HG02938 (cell line): Measurements from ENCODE around the gene CHKB.
"Not testable (repeated sequence)": the region's sequence is repeated elsewhere in the genome, so short reads cannot be mapped to it uniquely, and the experiment has no call there.

Experiments
- ATAC-seq: cut with Tn5 transposase; IDR thresholded peaks from one replicate; pipeline ENCODE4 v1.9.1; 2021; ENCODE audit warnings: mild to moderate bottlenecking, moderate library complexity; ENCODE audit not compliant: unreplicated experiment

The CHKB gene

DNA sequence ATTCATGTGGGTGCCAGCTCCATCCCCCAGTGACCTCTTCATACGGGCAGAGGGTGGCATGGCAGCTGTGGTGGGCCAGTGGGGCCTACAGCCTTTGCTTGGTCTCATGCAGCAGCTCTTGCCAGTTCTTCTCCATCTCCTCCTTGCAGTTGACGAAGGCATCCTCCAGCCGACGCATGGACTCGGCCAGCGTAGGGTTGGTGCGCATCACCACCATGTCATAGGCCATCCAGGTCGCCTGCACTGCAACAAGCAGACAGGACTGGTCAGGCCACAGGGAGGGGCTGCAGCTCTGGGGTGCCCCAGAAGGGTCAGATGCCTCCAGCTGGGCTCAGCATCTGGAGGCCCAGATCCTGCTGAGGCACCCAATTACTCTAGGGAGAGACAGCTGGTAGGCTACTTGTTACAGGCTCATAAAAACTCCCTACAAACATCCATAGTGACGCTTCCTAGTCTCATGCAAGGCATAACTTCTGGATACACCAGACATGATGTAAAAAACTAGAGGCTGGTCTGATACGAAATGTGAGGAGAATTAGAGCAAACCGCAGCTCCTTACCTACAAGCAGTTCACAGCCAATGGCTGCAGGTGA is 31.4 kb downstream of the CHKB start:
- no peak for ATAC-seq

DNA sequence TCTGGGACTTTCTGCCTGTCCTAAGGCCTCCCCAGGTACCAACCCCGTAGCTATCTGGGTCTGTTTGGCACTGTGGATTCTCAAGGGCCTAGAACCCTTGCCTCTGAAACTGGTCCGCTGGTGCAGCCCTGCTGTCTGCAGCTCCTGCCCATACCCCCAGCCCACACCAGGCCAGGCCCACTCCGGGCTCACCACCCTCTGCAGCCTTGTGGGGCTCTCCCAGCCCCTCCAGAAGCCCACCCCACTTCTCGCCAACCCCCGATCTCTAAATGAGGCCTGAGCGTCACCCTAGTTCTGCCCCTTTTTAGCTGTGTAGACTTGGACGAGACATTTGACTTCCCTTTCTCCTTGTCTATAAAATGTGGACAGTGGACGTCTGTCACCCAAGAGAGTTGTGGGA is 32.3 kb downstream of the CHKB start:
- ATAC-seq, result no peak

DNA sequence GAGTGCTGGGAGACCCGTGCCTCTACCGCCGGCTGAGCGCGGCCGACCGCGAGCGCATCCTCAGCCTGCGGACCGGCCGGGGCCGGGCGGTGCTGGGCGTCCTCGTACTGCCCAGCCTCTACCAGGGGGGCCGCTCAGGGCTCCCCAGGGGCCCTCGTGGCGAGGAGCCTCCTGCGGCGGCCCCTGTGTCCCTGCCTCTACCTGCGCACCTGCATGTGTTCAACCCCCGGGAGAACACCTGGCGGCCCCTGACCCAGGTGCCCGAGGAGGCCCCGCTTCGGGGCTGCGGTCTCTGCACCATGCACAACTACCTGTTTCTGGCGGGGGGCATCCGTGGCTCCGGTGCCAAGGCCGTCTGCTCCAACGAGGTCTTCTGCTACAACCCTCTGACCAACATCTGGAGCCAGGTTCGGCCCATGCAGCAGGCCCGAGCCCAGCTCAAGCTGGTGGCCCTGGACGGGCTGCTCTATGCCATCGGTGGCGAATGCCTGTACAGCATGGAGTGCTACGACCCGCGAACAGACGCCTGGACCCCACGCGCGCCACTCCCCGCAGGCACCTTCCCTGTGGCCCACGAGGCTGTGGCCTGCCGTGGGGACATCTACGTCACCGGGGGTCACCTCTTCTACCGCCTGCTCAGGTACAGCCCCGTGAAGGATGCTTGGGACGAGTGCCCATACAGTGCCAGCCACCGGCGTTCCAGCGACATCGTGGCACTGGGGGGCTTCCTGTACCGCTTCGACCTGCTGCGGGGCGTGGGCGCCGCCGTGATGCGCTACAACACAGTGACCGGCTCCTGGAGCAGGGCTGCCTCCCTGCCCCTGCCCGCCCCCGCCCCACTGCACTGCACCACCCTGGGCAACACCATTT is 33.5 kb downstream of the CHKB start:
- ATAC-seq, result no peak

DNA sequence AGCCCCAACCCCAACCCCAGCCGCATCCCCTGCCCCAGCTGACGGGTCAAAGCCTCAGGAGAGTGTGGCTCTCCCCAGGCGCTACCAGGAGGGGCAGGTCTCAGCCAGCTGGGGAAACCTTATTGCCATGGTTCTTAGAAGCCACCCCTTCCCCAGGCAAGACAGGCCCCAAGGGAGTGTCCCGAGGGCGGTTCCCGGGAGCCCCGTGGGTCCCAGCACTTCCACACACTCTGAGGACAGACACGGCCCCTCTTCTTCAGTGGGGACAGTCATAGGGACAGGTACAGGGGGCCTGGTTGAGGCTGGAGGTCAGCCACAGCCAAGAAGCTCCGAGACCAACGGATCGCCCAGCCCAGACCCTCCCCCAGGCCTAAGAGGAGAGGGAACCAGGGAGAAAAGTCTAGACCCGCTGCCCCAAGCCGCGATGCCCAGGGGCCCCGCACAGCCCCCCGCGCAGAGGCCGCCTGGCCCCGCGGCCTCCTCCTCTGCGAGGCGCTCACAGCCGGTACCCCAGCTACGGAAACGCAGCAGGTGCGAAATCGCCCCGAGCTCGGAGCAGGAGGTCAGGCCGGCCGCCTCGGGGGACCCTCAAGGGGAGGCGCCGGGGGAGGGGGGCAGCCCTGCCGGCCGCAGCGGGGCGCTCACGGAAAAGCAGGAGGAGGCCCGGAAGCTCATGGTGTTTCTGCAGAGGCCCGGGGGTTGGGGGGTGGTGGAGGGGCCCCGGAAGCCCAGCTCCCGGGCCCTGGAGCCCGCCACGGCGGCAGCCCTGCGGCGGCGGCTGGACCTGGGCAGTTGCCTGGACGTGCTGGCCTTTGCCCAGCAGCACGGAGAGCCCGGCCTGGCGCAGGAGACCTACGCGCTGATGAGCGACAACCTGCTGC is 34.4 kb downstream of the CHKB start:
- ATAC-seq, result no peak

DNA sequence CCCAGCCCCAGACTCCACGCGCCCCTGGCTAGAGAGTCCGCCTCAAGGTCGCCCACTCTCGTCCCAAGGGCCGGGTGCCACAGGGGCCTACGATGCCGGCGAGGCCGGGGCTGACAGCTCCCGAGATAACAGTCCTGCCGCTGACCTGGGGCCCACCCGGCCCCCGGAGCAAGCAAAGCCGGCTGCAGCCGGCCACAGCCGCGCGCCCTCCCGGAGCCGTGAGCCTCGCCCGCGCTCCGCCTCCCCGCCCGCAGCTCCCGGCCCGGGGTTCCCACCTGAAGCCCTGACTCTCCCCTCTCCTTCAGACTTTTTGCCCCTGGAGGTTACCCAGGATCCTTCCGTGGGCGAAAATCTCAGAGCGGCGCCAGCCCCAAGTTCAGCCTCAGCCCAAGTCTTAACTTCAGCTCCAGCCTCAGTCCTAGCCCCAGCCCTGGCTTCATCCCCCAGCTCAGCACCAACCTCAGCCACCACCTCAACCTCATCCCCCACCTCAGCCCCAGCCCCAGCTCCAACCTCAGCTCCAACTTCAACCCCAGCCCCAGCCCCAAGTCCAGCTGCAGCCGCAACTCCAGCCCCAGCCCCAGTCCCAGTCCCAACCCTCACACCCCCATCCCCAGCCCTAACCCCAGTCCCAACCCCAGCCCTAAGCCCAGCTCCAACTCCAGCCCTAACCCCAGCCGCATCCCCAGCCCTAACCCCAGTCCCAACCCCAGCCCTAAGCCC is 35.2 kb downstream of the CHKB start:
- ATAC-seq, result no peak

DNA sequence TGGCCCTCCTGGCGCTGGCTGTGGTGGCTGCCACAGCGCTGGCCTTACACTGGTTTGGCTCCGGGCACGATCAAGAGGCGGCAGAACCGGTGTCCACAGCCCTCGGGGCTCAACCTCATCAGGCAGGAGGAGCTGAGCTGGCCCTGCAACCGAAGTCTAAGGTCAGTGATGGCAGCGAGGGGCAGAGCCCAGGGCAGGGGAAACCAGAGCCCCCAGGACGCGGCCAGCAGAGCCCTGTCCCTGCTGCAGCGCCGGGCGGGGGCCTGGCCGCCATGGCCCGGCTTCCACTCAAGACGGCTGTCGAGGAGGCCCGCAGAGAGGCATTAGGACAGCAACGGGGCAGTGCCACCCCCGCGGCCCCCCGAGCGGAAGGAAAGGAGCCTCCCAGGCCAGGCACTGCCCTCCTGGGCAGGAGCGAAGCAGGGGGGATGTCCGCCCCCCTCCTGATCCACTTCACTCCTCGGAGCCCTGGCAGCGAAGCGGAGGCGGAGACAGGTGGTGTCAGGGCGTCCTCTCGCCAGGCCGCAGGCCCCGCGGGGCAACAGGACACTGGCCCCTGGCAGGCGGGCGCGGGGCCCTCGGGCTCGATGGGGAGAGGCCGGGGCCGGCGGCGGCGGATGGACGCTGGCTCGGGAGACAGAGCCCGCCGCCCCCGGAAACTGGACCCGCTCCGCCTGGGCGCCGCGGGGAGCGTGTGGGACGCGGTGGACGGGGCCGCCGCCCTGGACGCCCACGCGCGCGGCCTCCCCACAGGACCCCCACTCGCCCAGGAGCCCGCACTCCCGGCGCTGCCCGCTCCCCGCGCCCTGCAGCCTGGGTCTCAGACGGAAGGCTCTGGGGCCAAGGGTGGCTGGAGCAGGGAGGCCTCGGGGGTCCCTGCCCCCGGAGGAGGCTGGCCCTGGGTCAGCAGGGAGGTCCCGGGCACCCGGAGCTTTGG is 36.1 kb downstream of the CHKB start:
- no peak for ATAC-seq

DNA sequence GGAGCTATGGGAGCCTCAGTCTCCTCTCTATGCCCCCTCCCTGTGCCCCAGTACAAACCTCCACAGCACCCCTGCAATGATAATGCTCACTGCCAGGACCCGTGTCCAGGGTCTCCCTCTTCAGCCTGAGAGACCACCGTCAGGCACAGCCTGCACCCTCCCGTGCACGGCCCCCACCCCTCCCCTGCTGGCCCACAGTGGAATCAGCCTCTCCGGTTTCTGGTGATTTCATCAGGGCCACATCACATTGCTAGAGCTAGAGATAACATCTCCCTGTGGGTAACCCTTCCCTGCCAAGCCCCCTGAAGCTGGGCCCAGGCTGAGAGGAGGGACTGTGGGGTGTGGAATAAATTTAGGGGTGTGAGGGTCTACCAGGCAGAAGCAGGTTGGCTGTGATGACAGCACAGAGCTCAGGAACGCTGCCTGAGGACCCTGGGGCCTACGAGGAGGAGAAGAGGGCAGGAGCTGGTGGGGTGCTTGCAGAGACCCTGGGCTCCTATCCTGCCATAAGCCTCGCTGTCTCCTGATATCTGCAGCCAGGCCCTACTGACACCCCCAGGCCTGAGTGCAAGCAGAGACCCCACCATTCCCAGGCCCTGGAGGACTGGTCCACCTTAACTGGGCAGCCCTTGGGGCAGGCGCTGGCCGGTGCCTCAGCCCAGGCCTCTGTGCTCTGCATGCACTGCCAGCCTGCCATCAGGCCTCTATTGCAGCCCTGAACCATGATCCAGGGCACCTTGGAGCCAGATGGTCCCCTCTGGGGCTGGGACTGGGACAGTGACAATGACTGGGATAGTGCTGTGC is 36.9 kb downstream of the CHKB start, which contains the start of gene KLHDC7B:
Gene KLHDC7B (plus strand): TSS at position 378 of the 804 bp plus-strand sequence. CDS start 345 bp downstream, at position 723.
- ATAC-seq, result no peak

DNA sequence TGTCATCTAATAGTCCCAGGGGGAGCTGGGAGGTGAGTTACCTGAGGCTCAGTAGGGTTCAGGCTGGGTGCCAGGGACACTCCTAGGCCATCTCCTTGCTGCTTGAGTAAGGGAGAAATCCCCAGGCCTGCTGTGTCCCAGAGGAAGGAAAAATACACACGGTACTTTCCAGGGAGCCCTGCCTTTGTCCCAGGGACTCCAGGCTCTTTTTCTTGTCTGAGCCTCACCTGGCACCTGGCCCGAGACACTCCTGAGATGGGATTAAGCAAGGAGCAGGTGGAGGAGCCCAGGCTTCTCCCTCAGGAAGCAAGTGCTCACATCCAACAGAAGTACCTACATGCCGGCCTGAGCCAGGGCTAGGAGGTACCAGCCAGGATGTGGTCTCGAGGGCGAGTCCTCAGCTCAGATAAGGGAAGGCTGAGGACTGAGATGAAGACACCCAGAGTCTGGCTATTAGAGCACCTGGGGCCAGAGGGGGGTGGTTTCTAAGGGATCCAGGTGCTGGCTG is 37.8 kb downstream of the CHKB start:
- ATAC-seq, result no peak

DNA sequence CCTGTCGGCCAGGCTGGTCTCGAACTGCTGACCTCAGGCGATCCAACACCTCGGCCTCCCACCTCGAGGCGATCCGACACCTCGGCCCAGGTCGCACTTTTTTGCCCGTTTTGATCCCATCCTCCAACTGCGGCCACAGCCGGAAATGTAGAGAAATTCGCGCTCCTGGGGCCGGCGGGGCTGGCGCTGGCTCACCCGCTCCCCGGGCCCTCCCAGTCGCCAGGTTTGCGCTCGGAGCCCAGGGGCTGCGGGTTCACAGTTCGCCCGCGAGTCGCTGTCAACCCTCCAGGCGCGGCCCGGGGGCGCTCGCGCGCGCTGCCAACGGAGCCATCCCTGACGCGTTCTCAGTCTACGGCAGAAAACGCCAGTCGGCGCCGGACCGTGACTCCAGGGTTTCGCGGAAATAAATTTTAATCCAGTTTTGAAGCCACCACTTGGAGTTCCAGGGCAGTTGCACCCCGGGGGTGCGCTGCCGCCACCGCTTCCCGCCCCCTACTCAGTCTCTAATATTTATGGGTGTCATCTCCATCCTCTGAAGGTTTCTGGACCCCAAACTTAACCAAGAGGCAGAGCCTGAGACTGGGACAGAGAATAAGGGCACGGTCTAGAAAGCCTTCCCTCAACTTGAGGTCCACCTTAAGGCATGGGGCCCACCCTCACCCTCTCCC is 38.4 kb downstream of the CHKB start:
- ATAC-seq, result no peak

DNA sequence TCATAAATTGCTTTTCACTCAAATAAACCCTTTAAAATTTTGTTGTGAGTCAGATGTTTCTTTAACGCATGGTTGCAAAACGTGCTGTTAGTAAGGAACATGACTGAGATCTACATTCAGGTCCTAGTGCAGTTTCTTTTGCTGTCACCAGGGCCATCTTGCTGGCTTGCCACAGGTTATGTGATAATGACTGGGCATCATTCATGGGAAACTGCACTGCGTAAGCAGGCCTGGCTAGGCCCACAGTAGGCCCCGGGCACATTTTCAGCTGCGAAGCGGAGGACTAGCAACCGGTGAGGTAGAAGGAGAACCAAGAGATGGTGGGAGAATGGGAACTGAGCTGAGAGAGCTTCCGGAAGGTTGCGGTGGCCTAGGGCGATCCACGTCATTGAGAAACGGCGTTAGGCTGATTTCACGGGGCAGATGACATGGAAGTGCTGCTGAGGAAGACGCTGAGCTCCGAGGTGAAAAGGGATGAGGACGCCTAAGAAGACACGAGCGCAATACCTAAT is 40.2 kb downstream of the CHKB start:
- no peak for ATAC-seq

DNA sequence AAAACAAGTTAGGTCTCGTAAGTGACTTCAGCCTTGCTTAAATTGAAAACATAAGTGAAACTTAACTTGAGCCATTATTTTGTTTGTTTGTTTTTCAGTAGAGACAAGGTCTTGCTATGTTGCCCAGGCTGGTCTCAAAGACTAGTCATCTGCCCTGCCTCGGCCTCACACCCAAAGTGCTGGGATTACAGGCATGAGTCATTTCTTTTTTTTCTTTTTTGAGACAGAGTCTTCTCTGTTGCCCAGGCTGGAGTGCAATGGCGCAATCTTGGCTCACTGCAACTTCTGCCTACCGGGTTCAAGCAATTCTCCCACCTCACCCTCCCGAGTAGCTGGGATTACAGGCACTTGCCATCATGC is 41.0 kb downstream of the CHKB start:
- not testable (repeated sequence) for ATAC-seq

DNA sequence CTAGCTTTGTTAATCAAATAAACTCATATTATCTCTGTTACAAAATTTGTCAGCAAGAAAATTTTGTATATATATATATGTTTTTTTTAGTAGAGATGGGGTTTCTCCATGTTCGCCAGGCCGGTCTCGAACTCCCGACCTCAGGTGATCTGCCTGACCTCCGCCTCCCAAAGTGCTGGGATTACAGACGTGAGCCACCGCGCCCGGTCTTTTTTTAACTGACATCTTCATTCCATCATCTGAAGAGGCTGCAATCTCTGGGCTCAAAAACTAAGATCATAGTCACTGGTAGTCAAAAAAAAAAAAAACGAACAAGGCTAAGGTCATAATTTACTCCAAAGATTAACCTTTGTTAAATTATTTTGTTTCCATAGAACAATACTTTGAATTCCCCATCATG is 42.3 kb downstream of the CHKB start:
- ATAC-seq, result no peak

DNA sequence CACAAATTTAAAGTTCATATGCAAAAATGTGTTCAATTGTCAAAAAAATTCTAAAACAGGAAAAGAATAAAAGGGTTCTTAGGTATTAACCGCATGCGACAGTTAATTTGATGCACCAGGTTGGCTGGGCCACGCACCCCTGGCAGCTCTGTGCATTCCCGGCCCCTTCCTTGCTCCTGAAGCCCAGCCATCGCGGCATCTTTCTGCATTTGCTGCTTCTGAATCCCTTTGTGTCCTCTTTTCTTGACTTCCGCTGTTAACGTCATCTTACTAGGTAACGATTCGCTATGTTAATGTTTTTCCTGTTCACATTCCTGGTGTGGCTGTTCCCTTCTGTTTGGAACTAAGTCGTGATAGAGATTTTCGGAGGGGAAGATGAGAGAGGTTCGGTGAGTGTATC is 44.9 kb downstream of the CHKB start:
- no peak for ATAC-seq

DNA sequence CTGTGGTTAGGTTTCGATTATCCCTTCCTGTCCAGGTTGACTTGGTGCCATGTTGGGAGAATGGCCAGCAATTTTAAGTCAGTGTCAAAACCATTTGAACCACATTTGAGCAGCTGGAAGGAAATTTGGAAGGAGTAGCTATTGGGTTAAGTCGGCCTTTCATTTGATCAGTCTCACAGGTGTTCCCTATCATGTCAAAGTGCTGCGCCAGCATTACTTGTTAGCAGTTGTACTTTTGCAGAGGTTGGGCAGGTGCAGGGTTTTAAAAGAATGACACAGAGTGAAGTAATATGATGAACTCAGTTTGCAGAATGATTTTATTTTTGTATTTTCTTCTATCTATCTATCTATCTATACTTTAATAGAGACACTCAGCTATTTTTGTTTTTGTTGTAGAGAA is 46.4 kb downstream of the CHKB start:
- ATAC-seq, result no peak

DNA sequence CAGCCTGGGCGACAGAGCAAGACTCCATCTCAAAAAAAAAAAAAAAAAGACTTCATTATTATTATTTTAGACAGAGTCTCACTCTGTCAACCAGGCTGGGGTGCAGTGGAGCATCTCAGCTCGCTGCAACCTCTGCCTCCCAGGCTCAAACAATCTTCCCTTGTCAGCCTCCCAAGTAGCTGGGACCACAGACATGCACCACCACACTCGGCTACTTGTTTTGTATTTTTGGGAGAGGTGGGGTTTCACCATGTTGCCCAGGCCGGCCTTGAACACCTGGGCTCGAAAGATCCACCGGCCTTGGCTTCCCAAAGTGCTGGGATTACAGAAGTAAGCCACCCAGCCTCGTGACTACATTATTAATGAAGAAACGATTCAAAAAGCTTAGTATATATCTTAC is 47.5 kb downstream of the CHKB start:
- ATAC-seq, result no peak

DNA sequence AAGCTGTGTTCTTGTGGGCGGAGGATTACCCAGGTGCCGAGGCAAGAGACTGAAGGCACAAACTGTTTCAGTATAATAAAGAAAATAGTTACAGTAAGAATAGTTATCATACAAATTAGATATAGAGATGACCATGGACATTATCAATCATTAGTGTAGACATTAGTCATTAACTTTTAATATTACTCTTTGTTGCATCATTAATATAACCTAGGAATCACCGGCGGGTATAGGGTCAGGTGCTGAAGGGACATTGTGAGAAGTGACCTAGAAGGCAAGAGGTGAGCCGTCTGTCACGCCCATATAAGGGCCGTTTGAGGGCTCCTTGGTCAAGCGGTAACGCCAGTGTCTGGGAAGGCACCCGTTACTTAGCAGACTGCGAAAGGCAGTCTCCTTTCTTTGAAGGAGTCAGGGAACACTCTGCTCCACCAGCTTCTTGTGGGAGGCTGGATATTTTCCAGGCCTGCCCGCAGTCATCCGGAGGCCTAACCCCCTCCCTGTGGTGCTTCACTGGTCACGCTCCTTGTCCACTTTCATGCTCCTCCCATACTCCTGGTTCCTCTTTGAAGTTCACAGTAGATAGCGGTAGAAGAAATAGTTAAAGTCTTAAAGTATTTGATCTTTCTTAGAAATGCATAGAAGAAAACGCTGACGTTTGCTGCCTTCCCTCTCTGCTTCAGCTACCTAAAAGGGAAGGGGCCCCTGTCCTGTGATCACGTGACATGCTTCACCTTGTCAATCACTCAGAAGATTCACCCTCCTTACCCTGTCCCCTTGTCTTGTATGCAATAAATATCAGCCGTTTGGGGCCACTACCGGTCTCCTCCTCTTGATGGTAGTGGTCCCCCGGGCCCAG is 48.6 kb downstream of the CHKB start:
- ATAC-seq, result not testable (repeated sequence)
